ENCODE measurements around the gene CDKN2B-AS1.

GRCh38 chr9:21991072-21991959 lies 3.3 kb upstream of the CDKN2B-AS1 start:
- TF ChIP-seq GATA2 (IDR thresholded peaks at IDR 0.05; ENCODE audit: low read depth, low read length) (no peak), GATA3 (IDR thresholded peaks at IDR 0.05; ENCODE audit: low read depth, low read length) (no peak)
